Measurements from ENCODE around the gene GNMT.

- TF ChIP-seq CTBP2 (IDR thresholded peaks at IDR 0.05; ENCODE audit: borderline replicate concordance, insufficient read depth, insufficient read length, low read length) = no peak
- no peak for TF ChIP-seq EZH2 (IDR thresholded peaks at IDR 0.05; ENCODE audit: low read depth, low read length, severe bottlenecking)
- TF ChIP-seq RAD21 (IDR thresholded peaks at IDR 0.05 in 1 of 2, conservative IDR thresholded peaks at IDR 0.05 in 1 of 2; ENCODE audit: low read depth in 2 of 2, low read length in 2 of 2) = no peak
- no peak for TF ChIP-seq YY1 (IDR thresholded peaks at IDR 0.05; ENCODE audit: low read depth, low read length)
- no peak for TF ChIP-seq CTCF (IDR thresholded peaks at IDR 0.05; ENCODE audit: control extremely low read depth in 1 of 3, insufficient read depth in 1 of 3, low read depth in 1 of 3, low read length in 3 of 3)
- TF ChIP-seq SP2 (IDR thresholded peaks at IDR 0.05; ENCODE audit: low read length) = no peak
- TF ChIP-seq SP4 (IDR thresholded peaks at IDR 0.05; ENCODE audit: low read length) = no peak
- TF ChIP-seq CREB1 (IDR thresholded peaks at IDR 0.05) = no peak
- TF ChIP-seq POLR2AphosphoS5 (IDR thresholded peaks at IDR 0.05; ENCODE audit: low read depth, low read length) = no peak
Observed at GRCh38 chr6:42933205-42933604, 27.3 kb upstream of the GNMT start.

Data from H1 (cell line).